ENCODE measurements around the gene INAFM2. TPM values are rescaled to one million over a fixed set of nuclear protein-coding genes. Genes with fewer than 3 reads are reported as not detected.

Gene INAFM2
- total and polyA plus RNA-seq, 11 donors: 27.9 to 92.7 (median 36.1) TPM

DNA sequence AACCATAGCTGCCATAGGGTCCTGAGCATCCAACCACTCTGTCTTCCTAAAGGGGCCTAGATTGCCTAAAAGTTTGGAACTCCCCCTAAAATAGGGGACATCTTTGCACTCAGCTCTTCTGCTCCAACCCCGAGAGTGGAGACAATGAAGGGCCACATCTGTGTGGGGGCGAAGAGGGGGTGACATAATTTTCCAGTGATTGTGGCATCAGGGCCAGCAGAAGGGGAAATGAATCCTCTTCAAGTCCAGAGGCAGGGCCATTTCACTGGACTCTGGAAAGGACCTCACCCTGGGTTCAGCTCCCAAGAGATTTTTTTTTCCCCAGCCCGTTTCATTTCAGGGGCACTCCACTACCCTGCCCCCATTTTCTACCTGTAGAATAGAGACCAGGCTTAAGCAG, 36.0 kb upstream of the INAFM2 start:
- WGBS, 4 donors: 83 to 92% (median 87%) methylated on average over 3 of the region's 3 CpGs
- Histone ChIP-seq H3K4me1 (peaks cover 0 to 53% (median 29%) of the 10 kb centered on the region in 12 donors), H3K27ac (no peak overlapping the region), H3K9me3 (no peaks in the 10 kb centered on the region), H3K4me3 (no peak overlapping the region), H3K36me3 (peaks cover 0 to 50% (median 0%) of the 10 kb centered on the region in 9 donors), H3K27me3 (peaks cover 6 to 17% (median 11%) of the 10 kb centered on the region in 9 donors)
- TF ChIP-seq POLR2A (IDR thresholded peaks at IDR 0.05) (no peak), CTCF (IDR thresholded peaks at IDR 0.05) (no peak)
- DNase-seq (no peak), ATAC-seq (no peak)
- intact Hi-C loops (cut with DNase I): loop anchor here in 1 of 10 donors (5.0 kb wide), 1 partner anchor 135 kb away; no protein-coding TSS in a partner anchor

GRCh38 chr15:40287968-40288367, 35.5 kb upstream of the INAFM2 start:
- Histone ChIP-seq H3K36me3 (peaks cover 0 to 55% (median 0%) of the 10 kb centered on the region in 9 donors), H3K9me3 (no peaks in the 10 kb centered on the region), H3K27ac (no peak overlapping the region), H3K27me3 (peaks cover 3 to 13% (median 7%) of the 10 kb centered on the region in 9 donors), H3K4me3 (no peak overlapping the region), H3K4me1 (peaks cover 0 to 53% (median 25%) of the 10 kb centered on the region in 12 donors)
- 41 to 71% (median 53%) methylated on average over 4 of the region's 4 CpGs for WGBS, 4 donors
- DNase-seq: peak in 1 of 5 donors; percentile 60
- ATAC-seq: peak in 1 of 4 donors; percentile 15
- intact Hi-C loops (cut with DNase I): loop anchor here in 1 of 10 donors (5.0 kb wide), 1 partner anchor 134 kb away; no protein-coding TSS in a partner anchor
- no peak for TF ChIP-seq CTCF (IDR thresholded peaks at IDR 0.05)
- no peak for TF ChIP-seq POLR2A (IDR thresholded peaks at IDR 0.05)

DNA sequence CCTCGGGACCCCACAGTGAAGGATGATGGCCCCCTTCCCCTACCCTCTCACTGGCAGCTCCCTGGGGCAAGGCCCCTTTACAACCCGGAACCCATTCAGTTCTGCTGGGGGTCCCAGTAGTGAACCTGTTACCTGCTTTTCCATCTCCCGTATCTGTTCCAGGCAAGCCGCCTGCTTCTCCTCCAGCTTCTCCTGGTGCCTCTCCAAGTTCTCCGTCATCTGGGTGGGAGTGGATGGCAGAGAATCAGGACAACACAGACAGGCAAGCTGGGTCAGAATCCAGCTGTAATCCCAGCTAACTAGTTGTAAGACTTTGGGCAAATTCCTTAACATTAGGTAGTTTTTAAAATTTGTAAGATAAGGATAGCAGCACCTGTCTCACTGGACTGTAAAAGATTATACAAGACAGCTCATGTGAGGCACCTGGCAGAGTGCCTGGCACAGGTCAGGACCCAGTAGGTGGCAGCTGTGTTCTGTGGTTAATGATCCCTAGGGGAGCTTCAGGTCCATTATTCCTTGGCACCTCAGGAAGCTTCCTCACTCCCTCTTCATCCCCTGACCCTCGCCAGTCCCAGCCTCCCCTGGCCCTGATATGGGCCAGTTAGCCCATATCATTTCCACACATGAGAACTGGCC, 34.2 kb upstream of the INAFM2 start:
- no peaks in the 10 kb centered on the region for H3K27me3 ChIP-seq
- no peak overlapping the region for H3K27ac ChIP-seq
- intact Hi-C loops (cut with DNase I): loop anchor here in 1 of 10 donors (5.0 kb wide), 1 partner anchor 133 kb away; no protein-coding TSS in a partner anchor
- ATAC-seq (peak in 1 of 4 donors; percentile 41), DNase-seq (peak in 2 of 5 donors; percentile 55 to 71)
- peaks cover 0 to 61% (median 0%) of the 10 kb centered on the region in 9 donors for H3K36me3 ChIP-seq
- H3K4me1 ChIP-seq: peaks cover 0 to 53% (median 23%) of the 10 kb centered on the region in 12 donors
- WGBS, 4 donors: 56 to 85% (median 65%) methylated on average over 6 of the region's 6 CpGs
- H3K9me3 ChIP-seq: no peaks in the 10 kb centered on the region
- TF ChIP-seq POLR2A (IDR thresholded peaks at IDR 0.05) (no peak), CTCF (IDR thresholded peaks at IDR 0.05) (peak in 3 of 12 donors; percentile 4 to 28 (median 18))
- no peak overlapping the region for H3K4me3 ChIP-seq

DNA sequence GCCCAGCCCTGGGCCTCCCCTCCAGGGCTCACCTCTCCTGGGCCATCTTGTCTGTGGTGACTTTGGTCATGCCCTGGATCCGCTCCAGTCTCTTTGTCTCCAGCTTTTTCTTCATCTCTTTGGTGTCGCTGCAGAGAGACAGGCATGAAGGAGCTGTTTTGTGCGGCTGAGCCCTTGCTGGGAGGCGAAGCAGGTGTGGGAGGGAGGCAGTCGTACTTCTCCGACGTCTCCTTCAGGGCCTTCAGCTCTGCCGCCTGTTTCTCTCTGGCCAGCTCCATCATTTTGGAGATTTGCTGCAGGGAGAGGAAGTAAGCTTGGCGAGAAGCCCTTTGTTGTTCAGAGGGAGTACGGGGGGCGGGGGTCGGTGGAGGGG, 33.0 kb upstream of the INAFM2 start:
- no peak overlapping the region for H3K27ac ChIP-seq
- H3K4me3 ChIP-seq: peak overlapping the region in 1 of 12 donors; percentile 35
- DNase-seq (no peak), ATAC-seq (no peak)
- no peaks in the 10 kb centered on the region for H3K9me3 ChIP-seq
- TF ChIP-seq CTCF (IDR thresholded peaks at IDR 0.05) (no peak), POLR2A (IDR thresholded peaks at IDR 0.05) (no peak)
- peaks cover 0 to 58% (median 19%) of the 10 kb centered on the region in 12 donors for H3K4me1 ChIP-seq
- 42 to 70% (median 60%) methylated on average over 8 to 12 of the region's 12 CpGs for WGBS, 4 donors
- no peaks in the 10 kb centered on the region for H3K27me3 ChIP-seq
- intact Hi-C loops (cut with DNase I): no loop called here
- peaks cover 0 to 72% (median 0%) of the 10 kb centered on the region in 9 donors for H3K36me3 ChIP-seq

Measured in heart left ventricle (tissue), 16 donors.